Measurements from ENCODE around the gene PSORS1C1.

GRCh38 chr6:31131595-31131994, 17.0 kb downstream of the PSORS1C1 start:
- TF ChIP-seq CTCF (IDR thresholded peaks at IDR 0.05 in 4 of 5, conservative IDR thresholded peaks at IDR 0.05 in 1 of 5) = no peak
- TF ChIP-seq POLR2A (IDR thresholded peaks at IDR 0.05) = no peak

Data from gastrocnemius medialis (tissue), 4 donors.